Posterior vena cava (tissue), 2 donors: ENCODE measurements around the gene AP2M1. TPM values are rescaled to one million over a fixed set of nuclear protein-coding genes. Genes with fewer than 3 reads are reported as not detected.

Source experiments
- DNase-seq: peaks from one replicate; pipeline ENCODE4 v3.0.0-alpha.2; 2020; ENCODE audit warnings: low spot score
- intact Hi-C, 2 donors: fragments of 100-400 bp; cut with DNase I; formaldehyde crosslinking; loops; one replicate each; pipeline versions ENCODE4 v1.14.1 to v1.14.2; 2022 to 2023
- total RNA-seq, 2 donors: library from RNA; stranded (reverse); fragmentation: NEBNext Ultra II Directional; extraction: Animal tissue kit (Norgen Biotek cat#: 25700); gene quantifications; one replicate each; pipeline ENCODE4 v1.2.1, GENCODE V29; 2021
- donor health status: DM: yes; HTN: yes; CAD: no.
- donor health status: DM: yes; HTN: yes; CAD: no.

Gene AP2M1
- total RNA-seq, 2 donors from 2014 or later, result 324 to 365 TPM

DNA sequence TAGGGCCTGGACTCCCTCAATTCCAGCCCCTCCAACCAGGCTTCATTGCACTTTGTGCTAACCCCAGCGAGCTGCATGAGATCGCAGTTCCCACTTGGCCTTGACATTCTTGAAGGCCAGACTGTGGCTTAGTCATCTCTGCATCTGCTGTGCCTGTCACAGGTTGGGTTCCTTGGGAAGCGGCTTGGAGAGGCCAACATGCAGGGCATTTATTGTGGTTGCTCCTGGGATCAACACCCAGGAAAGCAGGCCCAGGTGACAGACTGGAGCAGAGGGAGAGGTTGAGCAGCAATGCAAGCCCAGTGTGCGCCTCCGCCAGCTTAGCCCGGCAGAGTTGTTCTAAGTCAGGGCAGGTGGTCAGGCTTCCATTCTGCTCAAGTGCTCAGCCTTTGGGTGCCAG is 21.9 kb downstream of the AP2M1 start:
- DNase-seq, result no peak
- intact Hi-C loops, result no loop called here

DNA sequence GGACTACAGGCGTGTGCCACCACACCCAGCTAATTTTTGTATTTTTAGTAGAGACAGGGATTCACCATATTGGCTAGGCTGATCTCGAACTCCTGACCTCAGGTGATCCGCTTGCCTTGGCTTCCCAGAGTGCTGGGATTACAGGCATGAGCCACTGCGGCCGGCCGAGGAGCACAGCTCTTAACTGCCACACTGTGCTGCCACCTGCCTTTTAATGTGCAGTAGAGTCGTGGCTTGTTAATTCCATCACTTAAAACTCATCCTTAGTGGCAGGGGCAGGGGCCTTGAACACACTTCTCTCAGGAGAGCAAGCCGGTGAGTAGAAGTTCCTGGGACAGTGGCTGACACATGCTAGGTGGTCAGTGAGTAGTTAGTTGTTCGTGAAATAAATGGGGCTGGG is 23.9 kb downstream of the AP2M1 start:
- DNase-seq, result no peak
- intact Hi-C loops, result no loop called here

DNA sequence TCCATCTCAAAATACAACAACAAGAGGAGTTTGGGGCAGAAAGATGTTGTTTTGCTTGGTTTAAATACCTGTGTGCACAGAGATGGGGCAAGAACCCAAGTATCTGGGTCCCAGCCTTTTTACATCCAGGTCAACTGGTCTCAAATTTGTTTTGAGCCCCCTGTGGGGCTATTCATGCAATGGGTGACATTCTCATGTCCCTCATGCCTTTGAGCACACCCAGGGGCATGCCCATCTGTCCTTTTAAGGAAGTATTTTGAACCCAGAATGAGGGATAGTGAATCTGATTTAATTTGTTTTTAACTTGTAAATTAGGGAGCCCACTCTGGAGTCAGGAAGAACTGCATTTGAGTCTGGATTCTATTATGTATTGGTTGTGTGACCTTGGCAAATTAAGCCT is 26.2 kb downstream of the AP2M1 start:
- intact Hi-C loops, result no loop called here
- DNase-seq, result no peak

- intact Hi-C loops, result no loop called here
- DNase-seq, result no peak
These were observed 28.9 kb downstream of the AP2M1 start for GRCh38 chr3:184203526-184203925.

- intact Hi-C loops, result no loop called here
- no peak for DNase-seq
These were observed 34.7 kb downstream of the AP2M1 start for GRCh38 chr3:184209146-184209923.

GRCh38 chr3:184211297-184211696 is 36.6 kb downstream of the AP2M1 start:
- no peak for DNase-seq
- intact Hi-C loops, result no loop called here

DNA sequence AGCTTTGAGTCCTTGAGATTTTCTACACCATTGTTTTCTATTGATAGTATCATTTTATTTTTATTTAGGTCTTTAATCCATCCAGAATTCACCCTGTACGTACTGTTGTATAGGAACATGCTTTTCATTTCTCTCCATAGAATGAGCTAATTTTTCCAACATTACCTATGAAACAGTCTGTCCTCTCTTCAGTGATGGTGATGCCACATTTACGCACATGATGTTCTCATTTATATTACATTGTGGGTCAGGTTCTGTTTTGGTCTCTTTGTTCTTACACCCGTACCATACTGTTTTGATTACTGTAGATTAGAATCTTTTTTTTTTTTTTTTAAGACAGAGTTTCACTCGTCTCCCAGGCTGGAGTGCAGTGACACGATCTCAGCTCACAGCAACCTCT is 37.1 kb downstream of the AP2M1 start:
- no peak for DNase-seq

DNA sequence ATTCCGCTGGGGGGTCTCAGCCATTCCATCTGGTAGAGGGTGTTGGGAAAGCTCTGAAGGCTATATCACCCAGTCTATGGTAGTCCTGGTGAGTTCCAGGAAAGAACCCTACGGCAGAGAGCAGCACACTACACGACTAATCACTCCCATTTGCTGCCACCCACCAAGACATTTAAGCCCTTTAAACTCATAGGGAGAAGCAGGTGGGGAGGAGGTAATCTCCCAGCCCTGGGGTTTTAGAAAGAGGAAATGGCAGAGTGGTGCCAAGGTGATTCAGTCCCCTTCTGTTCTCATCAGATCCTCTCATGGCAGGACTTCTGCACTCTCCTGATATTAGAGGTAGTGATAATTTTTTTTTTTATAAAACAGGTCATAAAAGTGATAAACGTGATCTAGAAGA is 44.2 kb downstream of the AP2M1 start:
- DNase-seq, result no peak
- intact Hi-C loops, result no loop called here

More for the DNA sequence above, 37.1 kb downstream of the AP2M1 start:
- intact Hi-C loops, result no loop called here

GRCh38 chr3:184222521-184222920 is 47.9 kb downstream of the AP2M1 start:
- DNase-seq, result no peak
- intact Hi-C loops, result no loop called here

GRCh38 chr3:184223946-184224345 is 49.3 kb downstream of the AP2M1 start:
- DNase-seq, result no peak
- intact Hi-C loops, result no loop called here

DNA sequence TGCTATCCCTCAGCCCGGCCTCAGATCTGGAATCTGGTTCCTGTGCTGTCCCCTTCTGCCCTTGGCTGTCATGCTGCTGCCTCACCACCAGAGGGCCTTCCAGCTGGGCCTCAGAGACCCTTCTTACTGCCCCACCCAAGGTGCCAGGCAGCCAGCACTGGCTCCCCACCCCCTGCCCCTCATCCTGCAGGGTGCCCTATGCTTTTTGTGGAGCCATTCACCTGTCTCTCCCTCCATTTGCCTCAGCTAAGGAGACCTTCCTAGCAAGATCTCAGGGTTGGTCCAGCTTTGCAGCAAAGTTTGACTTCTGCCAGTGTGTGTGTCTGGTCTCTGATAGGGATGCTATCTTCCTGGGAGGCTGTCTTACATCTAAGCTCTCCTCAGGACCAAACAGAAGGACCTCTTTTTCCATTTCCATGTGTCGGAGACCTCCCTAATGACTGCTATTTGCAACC is 52.9 kb downstream of the AP2M1 start:
- no peak for DNase-seq
- intact Hi-C loops, result no loop called here

DNA sequence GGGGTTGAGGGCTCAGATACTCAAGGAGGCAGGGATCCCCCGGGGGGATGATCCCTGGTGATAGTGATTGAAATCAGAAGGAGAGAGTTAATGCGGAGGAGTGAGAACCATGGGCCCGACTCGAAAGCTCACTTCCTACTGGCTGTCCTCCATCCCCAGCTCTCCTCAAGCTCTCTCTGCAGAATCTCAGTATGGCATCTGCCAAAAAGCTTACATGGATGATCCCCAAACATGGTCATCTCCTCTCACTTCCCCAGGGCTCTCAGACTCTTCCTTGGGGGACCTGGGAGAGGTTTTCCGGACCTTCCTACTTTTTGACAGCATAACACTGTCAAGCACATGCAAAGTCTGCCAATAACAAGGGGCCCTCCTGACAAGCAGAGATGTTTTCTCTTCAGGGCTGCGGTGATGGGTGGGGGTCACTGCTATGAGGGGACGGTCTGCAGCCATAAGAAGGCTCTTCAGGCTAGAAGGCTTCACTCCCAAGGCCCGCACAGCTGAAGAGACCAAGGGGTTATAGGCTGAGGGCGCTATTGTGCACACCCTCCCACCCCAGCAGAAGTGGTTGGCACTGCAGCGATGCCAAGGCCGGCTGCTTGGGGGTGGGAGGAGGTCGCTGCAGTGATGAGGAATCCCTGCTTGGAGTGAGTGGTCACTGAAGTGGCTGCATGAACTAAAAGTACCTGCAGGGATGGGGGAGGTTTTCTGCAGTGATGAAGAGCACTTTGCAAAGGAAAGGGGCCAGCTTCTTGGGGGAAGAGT is 53.9 kb downstream of the AP2M1 start:
- no peak for DNase-seq
- intact Hi-C loops, result no loop called here

- DNase-seq, result no peak
- intact Hi-C loops, result no loop called here
These were observed 54.9 kb downstream of the AP2M1 start, which contains the start of gene VWA5B2 for GRCh38 chr3:184229394-184230080. VWA5B2 (plus strand) TSS chr3:184229585; CDS start chr3:184230529, 944 bp downstream.

DNA sequence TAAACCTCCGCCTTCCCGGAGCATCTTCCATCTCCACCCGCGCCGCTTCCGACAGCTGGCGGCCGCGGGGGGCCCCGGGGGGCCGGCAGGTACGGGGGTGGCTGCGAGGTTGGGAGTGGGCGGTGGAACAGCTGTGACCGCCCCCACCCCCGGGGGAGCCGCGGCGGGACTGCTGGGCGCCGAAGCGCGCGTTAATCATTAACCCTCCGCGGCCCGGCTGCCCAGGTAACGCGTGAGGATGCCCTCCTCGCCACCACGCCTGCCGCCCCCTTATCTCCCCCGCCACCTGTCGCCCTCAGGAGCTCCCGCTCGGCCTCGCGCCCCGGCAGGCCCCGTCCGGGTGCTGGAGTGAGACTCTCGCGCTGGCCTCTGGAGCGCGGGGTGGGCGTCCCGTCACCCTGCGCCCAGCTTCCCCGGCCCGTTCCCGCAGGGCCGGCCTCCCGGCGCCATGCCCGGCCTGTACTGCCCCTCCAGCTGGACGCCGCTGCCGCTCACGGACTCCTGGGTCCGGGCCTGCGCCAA is 55.5 kb downstream of the AP2M1 start:
- intact Hi-C loops, result no loop called here
- no peak for DNase-seq

DNA sequence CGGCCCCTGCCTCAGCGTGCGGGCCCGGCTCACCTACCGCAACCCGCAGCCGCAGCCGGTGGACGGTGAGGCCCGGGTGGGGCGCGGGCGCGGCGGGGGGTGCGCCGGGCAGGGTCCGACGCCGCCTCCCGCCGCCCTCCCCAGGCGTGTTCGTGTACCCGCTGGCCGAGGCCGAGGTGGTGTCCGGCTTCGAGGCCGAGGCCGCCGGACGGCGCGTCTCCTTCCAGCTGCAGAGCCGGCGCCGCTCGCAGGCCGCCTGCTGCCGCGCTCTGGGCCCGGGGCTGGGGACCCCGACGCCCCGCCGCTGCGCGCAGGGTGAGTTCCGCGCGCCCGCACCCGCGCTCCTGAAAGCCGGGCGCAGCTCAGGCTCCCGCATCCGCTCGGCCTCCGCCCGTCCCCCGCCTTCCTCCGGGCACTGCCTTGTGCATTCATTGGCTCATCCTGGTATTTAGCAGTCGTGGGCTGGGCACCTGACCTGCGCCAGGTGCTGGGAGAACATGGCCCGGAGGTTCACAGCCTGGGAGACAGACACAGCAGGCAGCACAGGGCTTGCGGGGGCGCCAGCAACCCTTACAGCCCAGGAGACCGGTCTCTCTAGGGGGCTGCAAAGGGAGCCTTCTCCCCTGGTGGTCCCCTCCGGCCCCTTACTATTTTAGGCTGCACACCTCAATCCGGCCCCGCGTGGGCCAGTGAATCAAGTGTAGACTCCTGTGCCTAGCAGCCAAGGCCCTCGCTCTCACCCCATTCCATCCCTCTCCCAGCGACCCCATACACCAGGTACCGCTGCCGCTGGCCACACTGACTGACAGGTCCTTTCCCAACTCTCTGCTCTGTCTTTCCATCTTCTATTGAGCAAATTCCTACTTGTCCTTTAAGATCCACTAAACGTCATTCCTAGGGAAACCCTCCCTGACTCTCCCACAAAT is 56.2 kb downstream of the AP2M1 start:
- intact Hi-C loops, result no loop called here
- no peak for DNase-seq

- no peak for DNase-seq
- intact Hi-C loops, result no loop called here
These were observed 57.0 kb downstream of the AP2M1 start for GRCh38 chr3:184231671-184232070.

DNA sequence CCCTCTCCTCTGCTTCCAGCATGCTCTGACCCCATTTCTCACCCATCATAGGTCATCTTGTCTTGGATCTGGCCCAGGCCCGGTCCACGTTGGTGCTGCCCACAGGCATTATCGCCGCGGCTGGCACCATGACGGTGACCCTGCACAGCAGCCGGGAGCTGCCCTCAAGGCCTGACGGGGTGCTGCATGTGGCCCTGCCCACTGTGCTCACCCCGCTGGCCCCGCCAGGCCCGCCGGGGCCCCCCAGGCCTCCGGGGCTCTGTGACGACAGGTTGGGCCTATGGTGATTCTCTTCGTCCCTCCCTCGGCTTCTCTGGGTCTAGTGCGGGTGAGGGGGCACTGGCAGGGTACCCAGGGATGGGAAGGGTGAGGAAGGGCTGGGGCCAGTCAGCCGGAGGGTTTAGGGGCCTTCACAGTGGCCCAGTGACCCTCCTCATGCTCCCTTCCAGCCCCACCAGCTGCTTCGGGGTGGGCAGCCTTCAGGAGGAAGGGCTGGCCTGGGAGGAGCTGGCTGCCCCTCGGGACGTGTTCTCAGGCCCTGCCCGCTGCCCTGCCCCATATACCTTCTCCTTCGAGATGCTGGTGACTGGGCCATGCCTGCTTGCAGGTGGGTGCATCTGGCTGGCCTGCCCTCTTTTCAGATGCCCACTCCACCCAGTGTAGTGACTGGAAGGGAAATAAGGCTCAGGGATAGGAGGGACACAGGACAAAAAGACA is 58.6 kb downstream of the AP2M1 start:
- no peak for DNase-seq
- intact Hi-C loops, result no loop called here
